ENCODE results near the gene SLC22A7. TPM values are rescaled to one million over a fixed set of nuclear protein-coding genes. Genes with fewer than 3 reads are reported as not detected.
A peak's percentile ranks its signal among the peaks of the same experiment; 100 is the strongest.

The SLC22A7 gene
- total and polyA plus RNA-seq, 2 experiments from 2014 or later, result 0.31 TPM; not detected in 1

GRCh38 chr6:43268355-43268700 lies 29.7 kb upstream of the SLC22A7 start (continued):
- TF ChIP-seq REST (IDR thresholded peaks at IDR 0.05; ENCODE audit: unreplicated experiment) (no peak), EZH2phosphoT487 (IDR thresholded peaks at IDR 0.05; ENCODE audit: unreplicated experiment) (no peak), ZNF331 (CRISPR knock-in tag; IDR thresholded peaks at IDR 0.05; ENCODE audit: low read depth) (no peak)

- Histone ChIP-seq H2AFZ (peak overlapping the region; percentile 84; the same call in 1 of the 2 replicates), H3F3A (replicated peaks; ENCODE audit: low read depth) (no peaks in the 10 kb centered on the region), H3K79me2 (replicated peaks; ENCODE audit: insufficient read depth) (no peaks in the 10 kb centered on the region), H3K27me3 (ENCODE audit: insufficient read depth) (peaks cover 57% of the 10 kb centered on the region), H3K4me2 (peak overlapping the region; percentile 84), H3K27ac (ENCODE audit: low read depth) (no peak overlapping the region), H3K4me1 (ENCODE audit: insufficient read depth) (peaks cover 14% of the 10 kb centered on the region), H3K9me2 (ENCODE audit: insufficient read depth) (no peaks in the 10 kb centered on the region), H3K36me3 (ENCODE audit: insufficient read depth) (no peaks in the 10 kb centered on the region), H4K20me1 (replicated peaks; ENCODE audit: insufficient read depth) (no peaks in the 10 kb centered on the region), H3K4me3 (peak overlapping the region; percentile 52)
- Mint-ChIP-seq H3K4me1 (peaks cover 34% of the 10 kb centered on the region), H3K27ac (no peak overlapping the region), H3K36me3 (ENCODE audit: low read depth) (no peaks in the 10 kb centered on the region), H3K27me3 (ENCODE audit: insufficient read depth, low read depth, poor library complexity) (peaks cover 43% of the 10 kb centered on the region), H3K4me3 (peak overlapping the region; percentile 64), H3K9me3 (no peaks in the 10 kb centered on the region)
- DNase-seq (ENCODE audit: low spot score), result no peak
- TF ChIP-seq POLR2AphosphoS5 (IDR thresholded peaks at IDR 0.05; ENCODE audit: low read depth), result no peak
- no peak for TF ChIP-seq ETS1 (IDR thresholded peaks at IDR 0.05)
- no peak for TF ChIP-seq STAT1 (IDR thresholded peaks at IDR 0.05; ENCODE audit: unreplicated experiment)
- TF ChIP-seq REST (IDR thresholded peaks at IDR 0.05; ENCODE audit: unreplicated experiment), result no peak
- no peak for TF ChIP-seq EZH2phosphoT487 (IDR thresholded peaks at IDR 0.05; ENCODE audit: unreplicated experiment)
- TF ChIP-seq CTCF (conservative IDR thresholded peaks at IDR 0.05; ENCODE audit: low read depth in 2 of 2), result no peak
- TF ChIP-seq EZH2 (IDR thresholded peaks at IDR 0.05; ENCODE audit: low read depth, unreplicated experiment), result no peak
- no peak for ATAC-seq
Observed at GRCh38 chr6:43268782-43269272, 29.2 kb upstream of the SLC22A7 start.
